ENCODE measurements around the gene SSBP4. TPM values are rescaled to one million over a fixed set of nuclear protein-coding genes. Genes with fewer than 3 reads are reported as not detected.
A peak's percentile ranks its signal among the peaks of the same experiment; 100 is the strongest.

SSBP4 gene
- total and polyA plus RNA-seq, 2 donors (not counting 3 experiments of a cell fraction or from before 2014, with no cell fraction given), result 89.6 to 151 TPM

DNA sequence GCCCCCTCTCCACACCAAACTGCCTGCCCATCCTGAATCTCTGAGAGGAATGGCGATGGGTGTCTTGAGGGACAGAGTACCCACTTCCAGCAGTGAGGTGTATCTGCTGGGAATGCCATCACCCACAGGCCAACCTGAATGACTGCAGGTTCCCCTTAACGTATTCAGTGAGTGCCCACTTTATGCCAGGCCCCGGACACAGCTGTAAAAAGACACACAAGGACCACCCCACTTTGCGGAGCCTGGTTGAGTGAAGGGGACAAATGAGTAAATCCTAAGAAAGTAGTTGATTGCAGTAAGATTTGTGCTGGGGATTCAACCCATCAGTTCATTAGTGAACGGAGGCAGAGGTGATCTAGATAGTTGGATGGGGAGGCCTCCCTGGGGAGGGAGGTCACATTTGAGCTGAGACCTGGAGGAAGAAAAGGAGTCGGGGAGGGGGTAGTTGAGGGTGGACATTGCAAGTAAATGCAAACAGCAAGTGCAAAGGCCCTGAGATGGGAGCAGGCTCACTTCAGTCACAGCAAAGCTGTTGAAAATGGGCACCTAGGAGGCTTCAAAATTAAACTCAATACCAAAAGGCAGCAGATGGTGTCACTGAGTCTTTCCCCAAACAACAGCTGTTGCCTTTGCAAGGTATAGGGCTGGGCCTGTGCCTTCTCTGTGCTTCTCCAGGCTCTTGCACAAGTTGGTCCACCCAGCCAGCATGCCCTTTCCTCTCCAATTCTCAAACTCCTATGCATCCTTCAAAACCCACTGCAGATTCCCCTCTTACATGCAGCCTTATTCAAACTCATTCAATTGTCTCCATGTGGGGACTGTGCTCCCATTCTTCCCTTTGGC, 28.9 kb upstream of the SSBP4 start:
- Histone ChIP-seq H3K4me3 (replicated peaks in 1 of 3; ENCODE audit: insufficient read depth in 1 of 3, low read depth in 1 of 3, low read length in 3 of 3) (no peak overlapping the region), H3K36me3 (ENCODE audit: control insufficient read depth in 2 of 2, extremely low read depth in 1 of 2, insufficient read depth in 2 of 2, low read length in 2 of 2) (peaks cover 0 to 9% of the 10 kb centered on the region in 2 experiments), H3K4me1 (ENCODE audit: control insufficient read depth, extremely low read depth, insufficient read depth, low read length) (peaks cover 19% of the 10 kb centered on the region), H3K27me3 (ENCODE audit: control insufficient read depth in 2 of 2, insufficient read depth in 2 of 2, low read length in 2 of 2) (no peaks in the 10 kb centered on the region), H3K27ac (ENCODE audit: insufficient read depth, low read depth, low read length) (no peak overlapping the region), H4K20me1 (replicated peaks; ENCODE audit: control insufficient read depth, extremely low read depth, insufficient read depth, low read length) (no peaks in the 10 kb centered on the region), H3K79me2 (ENCODE audit: control insufficient read depth, insufficient read depth, low read length) (peaks cover 26% of the 10 kb centered on the region), H3K9me3 (replicated peaks; ENCODE audit: control insufficient read depth, insufficient read depth, low read length) (no peaks in the 10 kb centered on the region), H3K9ac (replicated peaks; ENCODE audit: extremely low read depth, insufficient read depth, low read length) (no peak overlapping the region), H2AFZ (ENCODE audit: low read depth, low read length) (no peak overlapping the region), H3K4me2 (ENCODE audit: insufficient read depth, low read length) (no peak overlapping the region), H3K9me1 (replicated peaks; ENCODE audit: control insufficient read depth, extremely low read depth, insufficient read depth, low read length) (no peaks in the 10 kb centered on the region)
- ChIA-PET POLR2A (interaction anchor here (0.7 kb wide), 1 partner anchor 30 kb away, joined by 3 read pairs; no protein-coding TSS in a partner anchor), CTCF (interaction anchor here (0.5 to 9.4 kb wide), 13 partner anchors 9 to 183 kb away, joined by 3 to 115 read pairs (median 7); partner anchors contain the start of gene SSBP4)
- dilution Hi-C loops (cut with MboI; ENCODE audit: extremely low pct_ligation_motif_present, low sequenced_read_pairs), result no loop called here
- peak; percentile 80 for TF ChIP-seq POLR2AphosphoS5 (IDR thresholded peaks at IDR 0.05; ENCODE audit: insufficient read depth, low read depth, low read length)
- no peak for TF ChIP-seq MYC (IDR thresholded peaks at IDR 0.05; ENCODE audit: low read depth, low read length)
- TF ChIP-seq POLR2A (IDR thresholded peaks at IDR 0.05; ENCODE audit: low read depth, low read length), result peak; percentile 84
- no TSS peak for BruUV-seq (replicated peaks)
- FAIRE-seq (no peak), DNase-seq (ENCODE audit: low read depth, low spot score) (no peak)
- intact Hi-C loops (cut with micrococcal nuclease), result no loop called here

DNA sequence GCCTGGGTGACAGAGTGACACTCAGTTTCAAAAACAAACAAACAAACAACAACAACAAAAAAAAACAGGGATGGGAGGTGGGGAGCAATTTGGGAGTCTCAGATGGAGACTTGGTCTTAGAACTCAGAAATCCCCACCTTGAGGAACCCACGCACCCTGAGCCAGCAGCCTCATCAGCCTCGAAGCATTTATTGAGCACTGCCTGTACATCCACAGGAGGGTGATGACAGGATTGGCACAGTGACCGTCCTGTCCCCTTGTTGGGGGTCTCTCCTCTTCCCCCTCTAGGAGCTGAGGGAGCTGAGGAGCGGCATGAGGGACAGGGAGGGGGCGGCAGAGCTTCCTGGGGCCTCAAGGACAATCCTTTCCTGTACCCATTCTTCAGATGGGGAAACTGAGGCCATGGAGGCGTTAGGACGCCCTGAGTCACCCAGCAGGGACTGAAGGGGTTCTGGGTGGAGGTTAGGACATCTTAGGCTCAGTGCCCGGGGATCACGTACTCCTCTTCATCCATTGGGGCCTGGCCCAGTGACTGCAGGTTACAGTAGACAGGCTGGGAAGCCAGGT, 27.6 kb upstream of the SSBP4 start:
- H3K9ac ChIP-seq (replicated peaks; ENCODE audit: extremely low read depth, insufficient read depth, low read length), result no peak overlapping the region
- dilution Hi-C loops (cut with MboI; ENCODE audit: extremely low pct_ligation_motif_present, low sequenced_read_pairs), result no loop called here
- CTCF ChIA-PET, result interaction anchor here (1.2 to 9.4 kb wide), 12 partner anchors 8 to 112 kb away, joined by 3 to 115 read pairs (median 6); no protein-coding TSS in a partner anchor
- BruUV-seq (replicated peaks), result no TSS peak
- no peak overlapping the region for H3K4me3 ChIP-seq (replicated peaks in 1 of 3; ENCODE audit: insufficient read depth in 1 of 3, low read depth in 1 of 3, low read length in 3 of 3)
- H3K27ac ChIP-seq (ENCODE audit: insufficient read depth, low read depth, low read length), result no peak overlapping the region
- H3K36me3 ChIP-seq (ENCODE audit: control insufficient read depth in 2 of 2, extremely low read depth in 1 of 2, insufficient read depth in 2 of 2, low read length in 2 of 2), result peaks cover 0 to 9% of the 10 kb centered on the region in 2 experiments
- no peaks in the 10 kb centered on the region for H3K27me3 ChIP-seq (ENCODE audit: control insufficient read depth in 2 of 2, insufficient read depth in 2 of 2, low read length in 2 of 2)
- FAIRE-seq, result no peak
- peaks cover 22% of the 10 kb centered on the region for H3K79me2 ChIP-seq (ENCODE audit: control insufficient read depth, insufficient read depth, low read length)
- no peaks in the 10 kb centered on the region for H3K9me3 ChIP-seq (replicated peaks; ENCODE audit: control insufficient read depth, insufficient read depth, low read length)
- no peaks in the 10 kb centered on the region for H3K9me1 ChIP-seq (replicated peaks; ENCODE audit: control insufficient read depth, extremely low read depth, insufficient read depth, low read length)
- H3K4me2 ChIP-seq (ENCODE audit: insufficient read depth, low read length), result no peak overlapping the region
- peaks cover 11% of the 10 kb centered on the region for H3K4me1 ChIP-seq (ENCODE audit: control insufficient read depth, extremely low read depth, insufficient read depth, low read length)
- no peak for DNase-seq (ENCODE audit: low read depth, low spot score)
- H4K20me1 ChIP-seq (replicated peaks; ENCODE audit: control insufficient read depth, extremely low read depth, insufficient read depth, low read length), result no peaks in the 10 kb centered on the region
- TF ChIP-seq, protein P1, sequence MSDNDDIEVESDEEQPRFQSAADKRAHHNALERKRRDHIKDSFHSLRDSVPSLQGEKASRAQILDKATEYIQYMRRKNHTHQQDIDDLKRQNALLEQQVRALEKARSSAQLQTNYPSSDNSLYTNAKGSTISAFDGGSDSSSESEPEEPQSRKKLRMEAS (IDR thresholded peaks at IDR 0.05; ENCODE audit: insufficient read depth, insufficient read length), result no peak
- no peak for TF ChIP-seq EZH2 (IDR thresholded peaks at IDR 0.05; ENCODE audit: borderline replicate concordance, low read depth, low read length, severe bottlenecking)
- TF ChIP-seq JUN (IDR thresholded peaks at IDR 0.05; ENCODE audit: borderline replicate concordance, insufficient read depth, insufficient read length, low read depth), result no peak
- TF ChIP-seq MYC (IDR thresholded peaks at IDR 0.05; ENCODE audit: low read depth, low read length), result no peak
- intact Hi-C loops (cut with micrococcal nuclease), result no loop called here
- H2AFZ ChIP-seq (ENCODE audit: low read depth, low read length), result no peak overlapping the region
- POLR2A ChIA-PET, result interaction anchor here (0.7 to 1.0 kb wide), 2 partner anchors 31 to 110 kb away, joined by 3 to 4 read pairs; partner anchors contain the start of gene JUND
